Activated T-helper 1 cell treated with Interleukin-2 at 50 U/mL for 16 hours (primary cell): ENCODE results near the gene FBXW9.
"Not testable (repeated sequence)": the region's sequence is repeated elsewhere in the genome, so short reads cannot be mapped to it uniquely, and the experiment has no call there.

Source experiments
- DNase-seq: peaks from one replicate; pipeline ENCODE4 v3.0.0-alpha.2; 2020; ENCODE audit warnings: low read depth

FBXW9 gene

GRCh38 chr19:12715102-12715501 lies 18.7 kb upstream of the FBXW9 start:
- no peak for DNase-seq

- not testable (repeated sequence) for DNase-seq
Measured at GRCh38 chr19:12713304-12713703, 16.9 kb upstream of the FBXW9 start.

- DNase-seq = not testable (repeated sequence)
Measured at GRCh38 chr19:12712077-12712476, 15.6 kb upstream of the FBXW9 start.

- DNase-seq = no peak
Measured at GRCh38 chr19:12711187-12711586, 14.8 kb upstream of the FBXW9 start.

GRCh38 chr19:12708641-12709040 lies 12.2 kb upstream of the FBXW9 start:
- no peak for DNase-seq

- DNase-seq = no peak
Measured at GRCh38 chr19:12706332-12706718, 9.9 kb upstream of the FBXW9 start.

GRCh38 chr19:12705654-12706331 lies 9.4 kb upstream of the FBXW9 start:
- DNase-seq = no peak

GRCh38 chr19:12705169-12705568 lies 8.7 kb upstream of the FBXW9 start:
- DNase-seq = no peak

GRCh38 chr19:12703046-12703445 lies 6.6 kb upstream of the FBXW9 start:
- no peak for DNase-seq

- no peak for DNase-seq
Measured at GRCh38 chr19:12701596-12702282, 5.3 kb upstream of the FBXW9 start.

GRCh38 chr19:12698138-12698537 lies 1.7 kb upstream of the FBXW9 start:
- DNase-seq = no peak

GRCh38 chr19:12697425-12697824 lies 994 bp upstream of the FBXW9 start:
- not testable (repeated sequence) for DNase-seq

GRCh38 chr19:12695997-12696365 lies 450 bp downstream of the FBXW9 start:
- DNase-seq = no peak

GRCh38 chr19:12695514-12695913 lies 917 bp downstream of the FBXW9 start:
- no peak for DNase-seq

GRCh38 chr19:12695096-12695495 lies 1.3 kb downstream of the FBXW9 start:
- no peak for DNase-seq

- DNase-seq = no peak
Measured at GRCh38 chr19:12694641-12695040, 1.8 kb downstream of the FBXW9 start.

GRCh38 chr19:12692960-12693359 lies 3.5 kb downstream of the FBXW9 start:
- no peak for DNase-seq

- no peak for DNase-seq
Measured at GRCh38 chr19:12689581-12690216, 6.7 kb downstream of the FBXW9 start.

GRCh38 chr19:12689012-12689411 lies 7.4 kb downstream of the FBXW9 start:
- DNase-seq = no peak

GRCh38 chr19:12687496-12688196 lies 8.8 kb downstream of the FBXW9 start, which contains the start of gene GNG14:
TSS of gene GNG14 (plus strand) at chr19:12687998. CDS start at chr19:12688049, 51 bp downstream.
- DNase-seq = no peak

GRCh38 chr19:12685831-12686230 lies 10.6 kb downstream of the FBXW9 start:
- no peak for DNase-seq
